Thymus (tissue), 11 donors: ENCODE measurements around the gene PSMD3. TPM values are rescaled to one million over a fixed set of nuclear protein-coding genes. Genes with fewer than 3 reads are reported as not detected.
"Not testable (repeated sequence)": the region's sequence is repeated elsewhere in the genome, so short reads cannot be mapped to it uniquely, and the experiment has no call there.

ENCODE experiments used
- DNase-seq, 9 donors: peaks; one replicate each; pipeline ENCODE4 v3.0.0-alpha.2; 2013; ENCODE audit warnings: low spot score in 9 of 9, low read depth in 6 of 9, missing footprints in 1 of 9
- H3K27ac ChIP-seq, 2 donors: one replicate each; pipeline ENCODE4 v1.5.1; 2013; ENCODE audit warnings: control low read depth in 1 of 2, low read depth in 1 of 2, low read length in 1 of 2, mild to moderate bottlenecking in 1 of 2, moderate library complexity in 1 of 2
- H3K27me3 ChIP-seq, 2 donors: one replicate each; pipeline ENCODE4 v1.5.1; 2013; ENCODE audit warnings: low read length in 1 of 2; ENCODE audit not compliant: control insufficient read depth in 2 of 2, insufficient read depth in 1 of 2
- H3K36me3 ChIP-seq, 2 donors: one replicate each; pipeline ENCODE4 v1.5.1; 2013; ENCODE audit warnings: low read length in 1 of 2, mild to moderate bottlenecking in 1 of 2, moderate library complexity in 1 of 2; ENCODE audit not compliant: control insufficient read depth in 2 of 2, insufficient read depth in 2 of 2
- H3K4me1 ChIP-seq, 2 donors: one replicate each; pipeline ENCODE4 v1.5.1; 2013; ENCODE audit warnings: low read length in 2 of 2; ENCODE audit not compliant: control insufficient read depth in 2 of 2, insufficient read depth in 2 of 2
- H3K4me3 ChIP-seq, 2 donors: one replicate each; pipeline ENCODE4 v1.5.1; 2013; ENCODE audit warnings: low read length in 2 of 2, control low read depth in 1 of 2, mild to moderate bottlenecking in 1 of 2
- H3K9me3 ChIP-seq, 2 donors: one replicate each; pipeline ENCODE4 v1.5.1; 2013; ENCODE audit warnings: low read length in 1 of 2, mild to moderate bottlenecking in 1 of 2; ENCODE audit not compliant: control insufficient read depth in 2 of 2, insufficient read depth in 1 of 2
- WGBS: extraction: QIAGEN DNeasy Blood & Tissue Kit; methylation state at CpG from one replicate; pipeline ENCODE4 v1.1.7; 2013; 5-methylcytosine and 5-hydroxymethylcytosine counted together
- polyA plus RNA-seq: library from polyadenylated mRNA; stranded (reverse); fragments of 200-250 nt; gene quantifications from one replicate; pipeline ENCODE4 v1.2.3, GENCODE V29; 2013
- total RNA-seq: library from RNA; stranded (reverse); fragments of 120-200 nt; gene quantifications from one replicate; pipeline ENCODE4 v1.2.4, GENCODE V29; 2013
- donor health status: healthy.

The PSMD3 gene
- total and polyA plus RNA-seq, 2 donors: 48.1 to 71.8 TPM

DNA sequence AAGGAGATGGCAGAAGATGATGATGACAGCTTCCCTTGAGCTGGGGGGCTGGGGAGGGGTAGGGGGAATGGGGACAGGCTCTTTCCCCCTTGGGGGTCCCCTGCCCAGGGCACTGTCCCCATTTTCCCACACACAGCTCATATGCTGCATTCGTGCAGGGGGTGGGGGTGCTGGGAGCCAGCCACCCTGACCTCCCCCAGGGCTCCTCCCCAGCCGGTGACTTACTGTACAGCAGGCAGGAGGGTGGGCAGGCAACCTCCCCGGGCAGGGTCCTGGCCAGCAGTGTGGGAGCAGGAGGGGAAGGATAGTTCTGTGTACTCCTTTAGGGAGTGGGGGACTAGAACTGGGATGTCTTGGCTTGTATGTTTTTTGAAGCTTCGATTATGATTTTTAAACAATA is 16.9 kb downstream of the PSMD3 start:
- 95% methylated on average over 4 of the region's 4 CpGs for WGBS
- no peak overlapping the region for H3K4me3 ChIP-seq
- H3K27ac ChIP-seq: no peak overlapping the region
- no peaks in the 10 kb centered on the region for H3K9me3 ChIP-seq
- H3K27me3 ChIP-seq: no peaks in the 10 kb centered on the region
- no peaks in the 10 kb centered on the region for H3K4me1 ChIP-seq
- DNase-seq: no peak
- H3K36me3 ChIP-seq: peaks cover 53 to 58% of the 10 kb centered on the region in 2 donors

DNA sequence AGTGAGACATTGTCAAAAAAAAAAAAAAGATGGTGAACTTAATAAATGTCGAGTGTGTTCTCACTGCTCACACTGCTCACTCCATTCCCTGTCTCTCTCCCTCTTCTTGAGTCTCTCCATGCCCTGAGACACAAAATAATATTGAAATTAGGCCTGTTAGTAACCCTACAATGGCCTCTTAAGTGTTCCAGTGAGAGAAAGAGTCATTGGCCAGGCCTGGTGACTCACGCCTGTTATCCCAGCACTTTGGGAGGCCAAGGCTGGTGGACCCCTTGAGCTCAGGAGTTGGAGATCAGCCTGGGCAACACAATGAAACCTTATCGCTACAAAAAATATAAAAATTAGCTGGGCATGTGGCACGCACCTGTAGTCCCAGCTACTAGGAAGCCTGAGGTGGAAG is 18.5 kb downstream of the PSMD3 start:
- no peaks in the 10 kb centered on the region for H3K27me3 ChIP-seq
- H3K9me3 ChIP-seq: no peaks in the 10 kb centered on the region
- peaks cover 38 to 42% of the 10 kb centered on the region in 2 donors for H3K36me3 ChIP-seq
- H3K4me1 ChIP-seq: no peaks in the 10 kb centered on the region
- 98% methylated on average over 4 of the region's 4 CpGs for WGBS
- H3K4me3 ChIP-seq: no peak overlapping the region
- no peak for DNase-seq
- H3K27ac ChIP-seq: no peak overlapping the region

DNA sequence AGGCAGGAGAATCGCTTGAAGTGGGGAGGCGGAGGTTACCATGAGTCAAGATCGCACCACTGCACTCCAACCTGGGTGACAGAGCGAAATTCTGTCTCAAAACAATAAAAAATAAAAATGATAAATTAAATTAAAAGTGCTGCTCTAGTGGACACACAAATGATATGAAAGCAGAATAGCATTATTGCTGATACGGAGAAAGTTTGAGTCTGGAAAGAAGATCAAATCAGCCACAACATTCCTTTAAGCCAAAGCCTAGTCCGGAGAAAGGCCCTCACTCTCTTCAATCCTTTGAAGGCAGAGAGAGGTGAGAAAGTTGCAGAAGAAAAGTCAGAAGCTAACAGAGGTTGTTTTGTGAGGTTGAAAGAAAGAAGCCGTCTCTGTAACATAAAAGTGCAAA is 19.6 kb downstream of the PSMD3 start:
- Histone ChIP-seq H3K4me1 (no peaks in the 10 kb centered on the region), H3K9me3 (no peaks in the 10 kb centered on the region), H3K4me3 (no peak overlapping the region), H3K27me3 (no peaks in the 10 kb centered on the region), H3K27ac (no peak overlapping the region), H3K36me3 (peaks cover 27 to 31% of the 10 kb centered on the region in 2 donors)
- DNase-seq: no peak
- WGBS: 96% methylated on average over 7 of the region's 7 CpGs

DNA sequence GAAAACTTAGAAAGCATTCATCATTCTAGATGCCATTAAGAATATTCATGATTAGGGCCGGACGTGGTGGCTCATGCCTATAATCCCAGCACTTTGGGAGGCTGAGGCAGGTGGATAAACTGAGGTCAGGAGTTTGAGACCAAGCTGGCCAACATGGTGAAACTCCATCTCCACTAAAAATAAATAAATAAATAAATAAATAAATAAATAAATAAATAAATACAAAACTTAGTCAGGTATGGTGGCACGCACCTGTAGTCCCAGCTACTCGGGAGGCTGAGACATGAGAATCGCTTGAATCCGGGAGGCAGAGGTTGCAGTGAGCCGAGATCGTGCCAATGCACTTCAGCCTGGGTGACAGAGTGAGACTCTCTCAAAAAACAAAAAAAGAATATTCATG is 20.7 kb downstream of the PSMD3 start:
- H3K27ac ChIP-seq, H3K4me1 ChIP-seq, DNase-seq, H3K27me3 ChIP-seq, H3K4me3 ChIP-seq, H3K9me3 ChIP-seq: not testable (repeated sequence)
- H3K36me3 ChIP-seq: peaks cover 15 to 20% of the 10 kb centered on the region in 2 donors
- 98% methylated on average over 8 of the region's 8 CpGs for WGBS

DNA sequence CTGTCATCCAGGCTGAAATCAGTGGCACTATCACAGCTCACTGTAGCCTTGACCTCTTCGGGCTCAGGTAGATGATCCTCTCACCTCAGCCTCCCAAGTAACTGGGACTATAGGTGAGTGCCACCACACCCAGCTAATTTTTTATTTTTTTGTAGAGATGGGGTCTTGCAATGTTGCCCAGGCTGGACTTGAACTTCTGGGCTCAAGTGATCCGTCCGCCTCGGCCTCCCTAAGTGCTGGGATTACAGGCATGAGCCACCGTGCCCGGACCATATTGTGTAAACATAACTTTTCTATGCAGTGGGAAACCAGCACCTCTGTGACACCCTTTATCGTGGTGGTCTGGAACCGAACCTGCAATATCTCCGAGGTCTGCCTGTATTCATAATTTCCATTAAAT is 23.5 kb downstream of the PSMD3 start:
- H3K9me3 ChIP-seq: no peaks in the 10 kb centered on the region
- no peak for DNase-seq
- no peaks in the 10 kb centered on the region for H3K4me1 ChIP-seq
- 96% methylated on average over 9 of the region's 9 CpGs for WGBS
- H3K27ac ChIP-seq: no peak overlapping the region
- no peak overlapping the region for H3K4me3 ChIP-seq
- H3K36me3 ChIP-seq: no peaks in the 10 kb centered on the region
- no peaks in the 10 kb centered on the region for H3K27me3 ChIP-seq

DNA sequence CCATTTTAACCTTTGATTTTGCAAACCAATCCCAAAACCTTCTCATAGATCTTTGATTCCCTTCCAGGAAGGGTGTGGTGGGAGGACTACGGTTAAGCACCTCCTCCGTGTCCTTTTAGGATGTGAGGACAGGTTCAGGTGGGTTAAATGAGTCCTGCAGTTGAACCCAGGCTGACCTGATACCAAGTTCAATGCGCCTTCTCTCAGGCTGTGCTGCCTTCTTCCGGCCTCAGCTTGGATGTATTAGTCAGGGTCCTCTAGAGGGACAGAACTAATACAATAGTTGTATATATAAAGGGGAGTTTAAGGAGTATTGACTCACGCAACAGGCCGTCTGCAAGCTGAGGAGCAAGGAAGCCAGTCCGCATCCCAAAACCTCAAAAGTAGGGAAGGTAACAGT is 24.1 kb downstream of the PSMD3 start:
- Histone ChIP-seq H3K9me3 (no peaks in the 10 kb centered on the region), H3K27me3 (no peaks in the 10 kb centered on the region), H3K4me1 (no peaks in the 10 kb centered on the region), H3K27ac (no peak overlapping the region), H3K4me3 (no peak overlapping the region), H3K36me3 (no peaks in the 10 kb centered on the region)
- 95% methylated on average over 7 of the region's 7 CpGs for WGBS
- DNase-seq: no peak

DNA sequence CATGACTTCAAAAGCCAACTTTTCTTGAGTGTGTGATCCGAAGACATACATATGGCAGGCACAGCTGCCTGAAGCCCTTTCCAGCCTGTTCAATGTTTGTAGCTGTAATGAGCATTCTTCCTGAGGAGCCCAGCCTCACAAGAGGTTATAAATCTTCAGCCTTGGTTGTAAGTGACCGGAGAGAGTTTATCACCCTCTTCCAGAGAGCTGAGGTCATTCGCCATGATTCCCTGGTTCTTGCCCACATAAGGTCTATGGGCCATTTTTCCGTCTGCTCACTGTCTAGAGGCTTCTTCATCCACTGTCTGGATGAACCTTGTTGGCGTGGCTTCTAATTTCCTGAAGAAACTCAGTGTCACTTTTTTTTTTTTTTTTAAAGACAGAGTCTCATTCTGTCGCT is 24.9 kb downstream of the PSMD3 start:
- H3K4me3 ChIP-seq: no peak overlapping the region
- 93% methylated on average over 6 of the region's 6 CpGs for WGBS
- no peak for DNase-seq

DNA sequence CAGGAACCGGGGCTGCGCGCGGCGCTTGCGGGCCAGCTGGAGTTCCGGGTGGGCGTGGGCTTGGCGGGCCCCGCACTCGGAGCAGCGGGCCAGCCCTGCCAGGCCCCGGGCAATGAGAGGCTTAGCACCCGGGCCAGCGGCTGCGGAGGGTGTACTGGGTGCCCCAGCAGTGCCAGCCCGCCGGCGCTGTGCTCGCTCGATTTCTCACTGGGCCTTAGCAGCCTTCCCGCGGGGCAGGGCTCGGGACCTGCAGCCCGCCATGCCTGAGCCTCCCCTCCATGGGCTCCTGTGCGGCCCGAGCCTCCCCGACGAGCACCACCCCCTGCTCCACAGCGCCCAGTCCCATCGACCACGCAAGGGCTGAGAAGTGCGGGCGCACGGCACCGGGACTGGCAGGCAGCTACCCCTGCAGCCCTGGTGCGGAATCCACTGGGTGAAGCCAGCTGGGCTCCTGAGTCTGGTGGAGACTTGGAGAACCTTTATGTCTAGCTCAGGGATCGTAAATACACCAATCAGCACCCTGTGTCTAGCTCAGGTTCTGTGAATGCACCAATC is 30.4 kb downstream of the PSMD3 start:
- 97% methylated on average over 38 of the region's 38 CpGs for WGBS
- H3K27ac ChIP-seq, H3K4me1 ChIP-seq, DNase-seq, H3K36me3 ChIP-seq, H3K9me3 ChIP-seq, H3K4me3 ChIP-seq: not testable (repeated sequence)
- H3K27me3 ChIP-seq: peaks cover 0 to 17% of the 10 kb centered on the region in 2 donors

More for the DNA sequence above, 24.9 kb downstream of the PSMD3 start:
- H3K4me1 ChIP-seq: peaks cover 0 to 4% of the 10 kb centered on the region in 2 donors
- H3K27ac ChIP-seq: no peak overlapping the region
- H3K36me3 ChIP-seq: no peaks in the 10 kb centered on the region
- H3K9me3 ChIP-seq: no peaks in the 10 kb centered on the region
- H3K27me3 ChIP-seq: no peaks in the 10 kb centered on the region

DNA sequence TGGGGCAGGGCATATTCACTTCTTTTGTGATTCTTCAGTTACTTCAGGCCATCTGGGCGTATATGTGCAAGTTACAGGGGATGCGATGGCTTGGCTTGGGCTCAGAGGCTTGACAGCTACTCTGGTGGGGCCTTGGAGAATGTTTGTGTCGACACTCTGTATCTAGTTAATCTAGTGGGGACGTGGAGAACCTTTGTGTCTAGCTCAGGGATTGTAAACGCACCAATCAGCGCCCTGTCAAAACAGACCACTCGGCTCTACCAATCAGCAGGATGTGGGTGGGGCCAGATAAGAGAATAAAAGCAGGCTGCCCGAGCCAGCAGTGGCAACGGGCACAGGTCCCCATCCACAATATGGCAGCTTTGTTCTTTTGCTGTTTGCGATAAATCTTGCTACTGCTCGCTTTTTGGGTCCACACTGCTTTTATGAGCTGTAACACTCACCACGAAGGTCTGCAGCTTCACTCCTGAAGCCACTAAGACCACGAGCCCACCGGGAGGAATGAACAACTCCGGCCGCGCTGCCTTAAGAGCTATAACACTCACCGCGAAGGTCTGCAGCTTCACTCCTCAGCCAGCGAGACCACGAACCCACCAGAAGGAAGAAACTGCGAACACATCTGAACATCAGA is 31.5 kb downstream of the PSMD3 start:
- not testable (repeated sequence) for H3K4me1 ChIP-seq, DNase-seq, H3K4me3 ChIP-seq, H3K27ac ChIP-seq, H3K9me3 ChIP-seq, H3K36me3 ChIP-seq
- peaks cover 0 to 17% of the 10 kb centered on the region in 2 donors for H3K27me3 ChIP-seq
- WGBS: 58% methylated on average over 21 of the region's 22 CpGs
